Measurements from ENCODE around the gene IQCH. TPM values are rescaled to one million over a fixed set of nuclear protein-coding genes. Genes with fewer than 3 reads are reported as not detected.

The IQCH gene
- total and polyA plus RNA-seq, 9 of the 15 experiments (the other 6 are each of a cell fraction or from before 2014, with no cell fraction given) = 1.8 to 3.9 (median 2.7) TPM

- POLR2A ChIA-PET = no interaction called here
- DNase-seq (ENCODE audit: extremely low read depth in 1 of 4, low spot score in 3 of 4) (no peak), FAIRE-seq (no peak), ATAC-seq (no peak)
- Histone ChIP-seq H3K4me3 (no peak overlapping the region), H3K9me1 (ENCODE audit: control insufficient read depth, insufficient read depth, low read length) (no peaks in the 10 kb centered on the region), H4K20me1 (replicated peaks; ENCODE audit: control insufficient read depth, insufficient read depth, low read length) (no peaks in the 10 kb centered on the region), H3K36me3 (ENCODE audit: control insufficient read depth, insufficient read depth, low read length) (peaks cover 19% of the 10 kb centered on the region), H3K9me3 (replicated peaks; ENCODE audit: control insufficient read depth, insufficient read depth, low read depth, low read length) (no peaks in the 10 kb centered on the region), H3K9ac (ENCODE audit: insufficient read depth in 1 of 2, low read depth in 2 of 2, low read length in 2 of 2) (no peak overlapping the region), H3K4me1 (replicated peaks in 1 of 2; ENCODE audit: control insufficient read depth in 2 of 2, insufficient read depth in 2 of 2, low read length in 2 of 2) (no peaks in the 10 kb centered on the region), H2AFZ (ENCODE audit: low read depth, low read length) (no peak overlapping the region), H3K4me2 (ENCODE audit: insufficient read depth, low read length) (no peak overlapping the region), H3K27ac (ENCODE audit: extremely low read depth, low read depth, low read length) (no peak overlapping the region), H3K27me3 (ENCODE audit: control insufficient read depth in 2 of 2, insufficient read depth in 2 of 2, low read length in 2 of 2) (no peaks in the 10 kb centered on the region), H3K79me2 (ENCODE audit: control insufficient read depth, insufficient read depth, low read length) (no peaks in the 10 kb centered on the region)
- no TSS peak for BruUV-seq (replicated peaks)
- in situ Hi-C loops (cut with MboI) (no loop called here), intact Hi-C loops (cut with micrococcal nuclease) (no loop called here)
- WGBS (ENCODE audit: insufficient coverage, low coverage, missing lambda C conversion rate) = 79% methylated on average over 6 of the region's 6 CpGs
- CTCF ChIA-PET (ENCODE audit: low intra/inter-chr PET ratio) = no interaction called here
- TF ChIP-seq FOXK2 (conservative IDR thresholded peaks at IDR 0.05 in 1 of 2, IDR thresholded peaks at IDR 0.05 in 1 of 2; ENCODE audit: low read depth in 2 of 2) (no peak), KAT2B (IDR thresholded peaks at IDR 0.05; ENCODE audit: low read depth, low read length) (no peak), ZNF133 (CRISPR knock-in tag; IDR thresholded peaks at IDR 0.05) (no peak), ASH1L (IDR thresholded peaks at IDR 0.05; ENCODE audit: borderline replicate concordance, low read depth, partially characterized antibody) (no peak), ZZZ3 (IDR thresholded peaks at IDR 0.05) (no peak), MAFG (tag; conservative IDR thresholded peaks at IDR 0.05) (no peak), LEF1 (IDR thresholded peaks at IDR 0.05) (no peak), SMARCC2 (IDR thresholded peaks at IDR 0.05; ENCODE audit: low read depth) (no peak), TEAD2 (tag; IDR thresholded peaks at IDR 0.05) (no peak), SRSF1 (IDR thresholded peaks at IDR 0.05; ENCODE audit: low read depth, low read length) (no peak), MNT (conservative IDR thresholded peaks at IDR 0.05) (no peak), MXD1 (CRISPR knock-in tag; IDR thresholded peaks at IDR 0.05; ENCODE audit: borderline replicate concordance, poor library complexity, severe bottlenecking) (no peak)
- TF ChIP-seq, protein P1, sequence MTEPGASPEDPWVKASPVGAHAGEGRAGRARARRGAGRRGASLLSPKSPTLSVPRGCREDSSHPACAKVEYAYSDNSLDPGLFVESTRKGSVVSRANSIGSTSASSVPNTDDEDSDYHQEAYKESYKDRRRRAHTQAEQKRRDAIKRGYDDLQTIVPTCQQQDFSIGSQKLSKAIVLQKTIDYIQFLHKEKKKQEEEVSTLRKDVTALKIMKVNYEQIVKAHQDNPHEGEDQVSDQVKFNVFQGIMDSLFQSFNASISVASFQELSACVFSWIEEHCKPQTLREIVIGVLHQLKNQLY (CRISPR knock-in tag; conservative IDR thresholded peaks at IDR 0.05) = no peak
- TF ChIP-seq, protein P2, sequence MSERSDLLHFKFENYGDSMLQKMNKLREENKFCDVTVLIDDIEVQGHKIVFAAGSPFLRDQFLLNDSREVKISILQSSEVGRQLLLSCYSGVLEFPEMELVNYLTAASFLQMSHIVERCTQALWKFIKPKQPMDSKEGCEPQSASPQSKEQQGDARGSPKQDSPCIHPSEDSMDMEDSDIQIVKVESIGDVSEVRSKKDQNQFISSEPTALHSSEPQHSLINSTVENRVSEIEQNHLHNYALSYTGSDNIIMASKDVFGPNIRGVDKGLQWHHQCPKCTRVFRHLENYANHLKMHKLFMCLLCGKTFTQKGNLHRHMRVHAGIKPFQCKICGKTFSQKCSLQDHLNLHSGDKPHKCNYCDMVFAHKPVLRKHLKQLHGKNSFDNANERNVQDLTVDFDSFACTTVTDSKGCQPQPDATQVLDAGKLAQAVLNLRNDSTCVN (CRISPR knock-in tag; IDR thresholded peaks at IDR 0.05) = no peak
Observed at GRCh38 chr15:67215102-67215501, 39.5 kb upstream of the IQCH start.

Measured in K562 (cell line).